ENCODE data around the gene COQ4. TPM values are rescaled to one million over a fixed set of nuclear protein-coding genes. Genes with fewer than 3 reads are reported as not detected.

The COQ4 gene
- total RNA-seq, 1 experiment from 2014 or later = 45.8 TPM

- Histone ChIP-seq H4K20me1 (ENCODE audit: insufficient read depth) (no peaks in the 10 kb centered on the region), H3K27ac (ENCODE audit: low read depth, low read length) (no peak overlapping the region), H3K79me2 (ENCODE audit: insufficient read depth, low read length) (peaks cover 38% of the 10 kb centered on the region), H3K4me3 (replicated peaks in 1 of 2; ENCODE audit: low read depth in 1 of 2, low read length in 2 of 2) (no peak overlapping the region; a peak in 1 of 4 replicates), H3K9me2 (ENCODE audit: insufficient read depth) (no peaks in the 10 kb centered on the region), H2AFZ (ENCODE audit: low read depth, low read length, poor library complexity, severe bottlenecking) (no peak overlapping the region), H3K4me1 (ENCODE audit: control insufficient read depth in 1 of 2, insufficient read depth in 2 of 2, low read length in 2 of 2) (peaks cover 24 to 37% of the 10 kb centered on the region in 2 experiments), H3K9ac (ENCODE audit: low read length) (no peak overlapping the region), H3K36me3 (ENCODE audit: control insufficient read depth in 1 of 2, insufficient read depth in 2 of 2, low read length in 2 of 2) (peaks cover 6 to 16% of the 10 kb centered on the region in 2 experiments; a peak in 3 of 4 replicates), H3K4me2 (ENCODE audit: low read length) (peak overlapping the region; percentile 89; the same call in 1 of the 2 replicates), H3K9me3 (ENCODE audit: control insufficient read depth in 1 of 2, insufficient read depth in 1 of 2, low read depth in 1 of 2, low read length in 2 of 2) (no peaks in the 10 kb centered on the region), H3K27me3 (ENCODE audit: insufficient read depth, low read length) (no peaks in the 10 kb centered on the region)
- intact Hi-C loops (cut with micrococcal nuclease) = no loop called here
- ChIA-PET CTCF (interaction anchor here (1.3 kb wide), 1 partner anchor 17 kb away, joined by 3 read pairs; no protein-coding TSS in a partner anchor), POLR2A (no interaction called here), RAD21 (ENCODE audit: low non-redundant PET in 1 of 2, low total read pairs in 2 of 2, uncharacterized antibody in 2 of 2, unreplicated experiment in 2 of 2) (no interaction called here)
- DNase-seq (ENCODE audit: low read depth, low spot score) (no peak), ATAC-seq (no peak)
- TF ChIP-seq ATF3 (IDR thresholded peaks at IDR 0.05) (no peak), MAX (IDR thresholded peaks at IDR 0.05) (no peak), ZFX (IDR thresholded peaks at IDR 0.05) (no peak), JUND (IDR thresholded peaks at IDR 0.05) (no peak), POLR2A (IDR thresholded peaks at IDR 0.05; ENCODE audit: borderline replicate concordance, extremely low read depth, insufficient read depth, insufficient read length) (no peak), TCF7L2 (IDR thresholded peaks at IDR 0.05; ENCODE audit: borderline replicate concordance, extremely low read depth, insufficient read depth, insufficient read length) (no peak), YY1 (IDR thresholded peaks at IDR 0.05; ENCODE audit: extremely low read depth, insufficient replicate concordance, low read depth, low read length) (no peak), POLR2AphosphoS5 (IDR thresholded peaks at IDR 0.05; ENCODE audit: low read depth, low read length) (no peak), REST (IDR thresholded peaks at IDR 0.05; ENCODE audit: low read depth) (no peak), SIN3A (IDR thresholded peaks at IDR 0.05; ENCODE audit: low read depth) (no peak), SP1 (IDR thresholded peaks at IDR 0.05; ENCODE audit: low read depth) (no peak), CTCF (IDR thresholded peaks at IDR 0.05 in 2 of 3, conservative IDR thresholded peaks at IDR 0.05 in 1 of 3; ENCODE audit: borderline replicate concordance in 1 of 3, insufficient read depth in 1 of 3, low read depth in 2 of 3, low read length in 2 of 3) (no peak), CBX3 (IDR thresholded peaks at IDR 0.05; ENCODE audit: low read depth) (no peak), EGR1 (IDR thresholded peaks at IDR 0.05; ENCODE audit: low read depth) (no peak), RAD21 (IDR thresholded peaks at IDR 0.05; ENCODE audit: low read depth) (no peak), ZBTB33 (IDR thresholded peaks at IDR 0.05; ENCODE audit: extremely low read depth, insufficient replicate concordance, low read length) (no peak), EZH2 (IDR thresholded peaks at IDR 0.05) (no peak), FOSL1 (IDR thresholded peaks at IDR 0.05; ENCODE audit: low read depth) (no peak), EZH2phosphoT487 (IDR thresholded peaks at IDR 0.05; ENCODE audit: borderline replicate concordance) (no peak)
- BruUV-seq (replicated peaks) = no TSS peak
These were observed 1.8 kb downstream of the COQ4 start for GRCh38 chr9:128324401-128324800.

Measured in HCT116 (cell line).